Choroid plexus epithelial cell (primary cell): ENCODE measurements around the gene RAB4A.

Experiments
- DNase-seq: peaks from one replicate; pipeline ENCODE4 v3.0.0-alpha.2; 2010; ENCODE audit warnings: low read depth
- H3K4me3 ChIP-seq: 2 replicates; pipeline ENCODE4 v1.5.1; 2011; ENCODE audit warnings: low read depth, mild to moderate bottlenecking, control low read depth, low read length, moderate library complexity
- TF ChIP-seq, protein P1 (sequence below): conservative IDR thresholded peaks from 2 replicates; pipeline ENCODE4 v1.5.1; 2011; ENCODE audit warnings: low read depth, mild to moderate bottlenecking, control low read depth, inconsistent platforms, low read length, moderate library complexity

RAB4A gene

GRCh38 chr1:229243638-229244037, 27.3 kb upstream of the RAB4A start:
- no peak for DNase-seq
- TF ChIP-seq, protein P1, sequence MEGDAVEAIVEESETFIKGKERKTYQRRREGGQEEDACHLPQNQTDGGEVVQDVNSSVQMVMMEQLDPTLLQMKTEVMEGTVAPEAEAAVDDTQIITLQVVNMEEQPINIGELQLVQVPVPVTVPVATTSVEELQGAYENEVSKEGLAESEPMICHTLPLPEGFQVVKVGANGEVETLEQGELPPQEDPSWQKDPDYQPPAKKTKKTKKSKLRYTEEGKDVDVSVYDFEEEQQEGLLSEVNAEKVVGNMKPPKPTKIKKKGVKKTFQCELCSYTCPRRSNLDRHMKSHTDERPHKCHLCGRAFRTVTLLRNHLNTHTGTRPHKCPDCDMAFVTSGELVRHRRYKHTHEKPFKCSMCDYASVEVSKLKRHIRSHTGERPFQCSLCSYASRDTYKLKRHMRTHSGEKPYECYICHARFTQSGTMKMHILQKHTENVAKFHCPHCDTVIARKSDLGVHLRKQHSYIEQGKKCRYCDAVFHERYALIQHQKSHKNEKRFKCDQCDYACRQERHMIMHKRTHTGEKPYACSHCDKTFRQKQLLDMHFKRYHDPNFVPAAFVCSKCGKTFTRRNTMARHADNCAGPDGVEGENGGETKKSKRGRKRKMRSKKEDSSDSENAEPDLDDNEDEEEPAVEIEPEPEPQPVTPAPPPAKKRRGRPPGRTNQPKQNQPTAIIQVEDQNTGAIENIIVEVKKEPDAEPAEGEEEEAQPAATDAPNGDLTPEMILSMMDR, result no peak

GRCh38 chr1:229244091-229244490, 26.8 kb upstream of the RAB4A start:
- TF ChIP-seq, protein P1, result no peak
- DNase-seq, result no peak

More at GRCh38 chr1:229243638-229244037, 27.3 kb upstream of the RAB4A start:
- H3K4me3 ChIP-seq, result no peak overlapping the region

GRCh38 chr1:229247871-229248270, 23.0 kb upstream of the RAB4A start:
- TF ChIP-seq, protein P1, result no peak
- H3K4me3 ChIP-seq, result no peak overlapping the region
- DNase-seq, result no peak

More at GRCh38 chr1:229244091-229244490, 26.8 kb upstream of the RAB4A start:
- H3K4me3 ChIP-seq, result no peak overlapping the region

DNA sequence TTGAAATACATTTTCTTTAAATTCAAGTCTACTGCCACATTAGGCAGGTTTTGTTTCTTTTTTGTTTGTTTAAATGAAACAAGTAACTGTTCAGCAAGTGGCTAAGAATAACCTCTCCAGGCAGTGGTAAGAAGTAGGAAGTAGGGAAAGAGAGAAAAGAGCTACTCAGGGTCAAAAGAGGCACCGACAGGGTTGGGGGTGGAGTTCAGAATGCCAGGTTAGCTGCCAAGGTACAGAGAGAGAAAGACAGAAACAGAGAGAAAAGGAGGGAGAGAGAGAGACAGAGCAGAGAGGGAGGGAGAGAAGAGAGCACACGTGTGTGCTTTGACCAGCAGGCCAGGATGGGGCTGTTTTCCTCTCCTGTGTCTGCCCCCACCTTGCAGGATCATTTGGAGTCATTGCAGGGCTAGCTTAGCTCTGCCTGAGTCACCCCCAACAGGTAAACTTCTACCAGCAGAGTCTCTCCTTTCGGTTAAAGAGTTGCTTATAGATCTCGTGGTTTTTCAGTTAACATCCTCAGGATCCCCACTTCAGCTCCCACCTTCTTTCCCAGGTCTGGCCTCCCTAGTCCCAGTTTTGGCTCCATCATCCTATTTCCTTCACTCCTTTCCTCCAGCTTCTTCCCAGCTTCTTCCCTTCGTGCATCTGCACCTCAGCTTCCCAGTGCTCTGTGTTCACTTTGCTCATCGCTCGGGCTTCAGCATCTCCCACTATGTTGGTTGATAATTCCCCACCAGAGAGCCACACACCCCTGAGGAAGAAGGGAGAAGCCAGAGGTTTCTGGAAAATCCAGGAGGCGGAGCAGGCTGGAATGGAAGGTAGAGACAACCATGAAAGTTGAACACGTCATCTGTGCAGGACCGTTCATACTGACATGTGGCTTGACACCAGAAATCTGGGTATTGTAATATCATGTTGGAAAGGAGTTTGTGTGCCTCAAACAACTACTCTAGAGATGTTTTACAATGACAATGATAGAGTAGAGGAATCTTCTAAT, 21.8 kb upstream of the RAB4A start:
- TF ChIP-seq, protein P1, result no peak

DNA sequence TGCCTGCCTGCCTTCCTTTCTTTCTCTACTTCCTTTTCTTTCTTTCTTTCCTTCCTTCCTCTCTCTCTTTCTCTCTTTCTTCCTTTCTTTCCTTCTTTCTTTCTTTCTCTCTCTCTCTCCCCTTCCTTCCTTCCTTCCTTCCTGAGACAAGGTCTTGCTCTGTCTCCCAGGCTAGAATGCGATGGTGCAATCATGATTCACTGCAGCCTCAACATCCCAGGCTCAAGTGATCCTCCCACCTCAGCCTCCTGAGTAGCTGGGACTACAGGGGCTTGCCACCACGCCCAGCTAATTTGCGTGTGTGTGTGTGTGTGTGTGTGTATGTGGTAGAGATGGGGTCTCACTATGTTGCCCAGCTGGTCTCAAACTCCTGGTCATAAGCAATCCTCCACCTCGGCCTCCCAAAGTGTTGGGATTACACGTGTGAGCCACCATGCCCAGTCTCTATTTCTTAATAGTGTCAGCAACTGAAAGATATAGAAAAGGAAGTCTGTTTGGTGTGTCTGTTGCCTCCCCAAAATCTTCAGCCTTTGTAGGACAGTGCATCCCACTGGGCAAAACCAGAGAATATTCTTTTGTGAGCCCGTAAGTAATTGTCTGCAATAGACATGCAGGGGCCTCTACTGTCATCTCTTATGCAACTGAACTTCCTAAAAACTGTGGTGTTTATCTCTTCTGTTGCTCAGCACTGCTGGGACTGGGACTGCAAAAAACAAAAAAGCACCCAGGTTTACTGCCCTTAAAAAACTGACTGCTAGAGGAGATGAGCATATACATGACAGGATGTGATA, 20.9 kb upstream of the RAB4A start:
- no peak for DNase-seq
- TF ChIP-seq, protein P1, result no peak

More for the DNA sequence above, 21.8 kb upstream of the RAB4A start:
- no peak overlapping the region for H3K4me3 ChIP-seq
- DNase-seq, result no peak

GRCh38 chr1:229251185-229251584, 19.7 kb upstream of the RAB4A start:
- no peak for DNase-seq
- H3K4me3 ChIP-seq, result no peak overlapping the region
- TF ChIP-seq, protein P1, result no peak

More for the DNA sequence above, 20.9 kb upstream of the RAB4A start:
- no peak overlapping the region for H3K4me3 ChIP-seq
